Measurements from ENCODE around the gene TNFRSF14. TPM values are rescaled to one million over a fixed set of nuclear protein-coding genes. Genes with fewer than 3 reads are reported as not detected.
A peak's percentile ranks its signal among the peaks of the same experiment; 100 is the strongest.

TNFRSF14 gene
- total RNA-seq, 1 experiment from 2014 or later, result 25.5 TPM

GRCh38 chr1:2603521-2604155 lies 47.5 kb downstream of the TNFRSF14 start:
- no peaks in the 10 kb centered on the region for H3K79me2 ChIP-seq (ENCODE audit: low read length)
- TF ChIP-seq CTCF (conservative IDR thresholded peaks at IDR 0.05; ENCODE audit: low read depth, low read length) (no peak), EZH2 (IDR thresholded peaks at IDR 0.05; ENCODE audit: low read length, unreplicated experiment) (no peak), EZH2phosphoT487 (IDR thresholded peaks at IDR 0.05; ENCODE audit: borderline replicate concordance, low read length) (no peak)
- H3K27ac ChIP-seq (ENCODE audit: low read length), result no peak overlapping the region
- peaks cover 6% of the 10 kb centered on the region; the same call in 1 of the 2 replicates for H3K9me3 ChIP-seq (ENCODE audit: low read length)
- no peak overlapping the region for H3K9ac ChIP-seq (ENCODE audit: low read length)
- H2AFZ ChIP-seq (ENCODE audit: low read length), result no peak overlapping the region
- no peak overlapping the region for H3K4me3 ChIP-seq (ENCODE audit: low read length)
- H3K4me2 ChIP-seq (ENCODE audit: low read length), result no peak overlapping the region
- ChIA-PET CTCF (no interaction called here), POLR2A (ENCODE audit: unreplicated experiment) (no interaction called here)
- no peaks in the 10 kb centered on the region for H3K36me3 ChIP-seq (ENCODE audit: low read depth, low read length)
- DNase-seq, result no peak
- ATAC-seq, result no peak
- no TSS peak for BruUV-seq (replicated peaks)
- intact Hi-C loops (cut with micrococcal nuclease), result no loop called here
- H3K27me3 ChIP-seq (ENCODE audit: low read length), result peaks cover 3% of the 10 kb centered on the region; the same call in 1 of the 2 replicates
- H4K20me1 ChIP-seq (ENCODE audit: low read length), result no peaks in the 10 kb centered on the region
- H3K4me1 ChIP-seq (ENCODE audit: insufficient read depth, low read length), result no peaks in the 10 kb centered on the region
- H3F3A ChIP-seq (ENCODE audit: low read length, unreplicated experiment), result no peaks in the 10 kb centered on the region
- H3K9me2 ChIP-seq (replicated peaks; ENCODE audit: low read length), result no peaks in the 10 kb centered on the region

GRCh38 chr1:2604156-2604843 lies 48.1 kb downstream of the TNFRSF14 start:
- Histone ChIP-seq H3K27ac (ENCODE audit: low read length) (no peak overlapping the region), H3K9ac (ENCODE audit: low read length) (no peak overlapping the region), H3K36me3 (ENCODE audit: low read depth, low read length) (no peaks in the 10 kb centered on the region), H4K20me1 (ENCODE audit: low read length) (no peaks in the 10 kb centered on the region), H3K27me3 (ENCODE audit: low read length) (peaks cover 3% of the 10 kb centered on the region; the same call in 1 of the 2 replicates), H3F3A (ENCODE audit: low read length, unreplicated experiment) (no peaks in the 10 kb centered on the region), H3K9me2 (replicated peaks; ENCODE audit: low read length) (no peaks in the 10 kb centered on the region), H3K4me1 (ENCODE audit: insufficient read depth, low read length) (no peaks in the 10 kb centered on the region), H3K4me3 (ENCODE audit: low read length) (no peak overlapping the region), H3K9me3 (ENCODE audit: low read length) (peaks cover 6% of the 10 kb centered on the region; the same call in 1 of the 2 replicates), H2AFZ (ENCODE audit: low read length) (no peak overlapping the region), H3K79me2 (ENCODE audit: low read length) (no peaks in the 10 kb centered on the region), H3K4me2 (ENCODE audit: low read length) (no peak overlapping the region)
- ATAC-seq (peak; percentile 32; the same call in 1 of the 2 replicates), DNase-seq (no peak)
- intact Hi-C loops (cut with micrococcal nuclease), result no loop called here
- ChIA-PET CTCF (no interaction called here), POLR2A (ENCODE audit: unreplicated experiment) (no interaction called here)
- TF ChIP-seq EZH2phosphoT487 (IDR thresholded peaks at IDR 0.05; ENCODE audit: borderline replicate concordance, low read length) (no peak), EZH2 (IDR thresholded peaks at IDR 0.05; ENCODE audit: low read length, unreplicated experiment) (no peak), CTCF (conservative IDR thresholded peaks at IDR 0.05; ENCODE audit: low read depth, low read length) (no peak)
- BruUV-seq (replicated peaks), result no TSS peak

Measured in PC-3 (cell line).